GM10266 (cell line): Measurements from ENCODE around the gene CCDC88C.
"Not testable (repeated sequence)": the region's sequence is repeated elsewhere in the genome, so short reads cannot be mapped to it uniquely, and the experiment has no call there.

Experiments
- DNase-seq: peaks from one replicate; pipeline ENCODE4 v3.0.0; 2012; ENCODE audit errors: extremely low spot score
- TF ChIP-seq, protein P1 (sequence below): IDR thresholded peaks from 2 replicates; pipeline ENCODE4 v1.5.1; 2012; ENCODE audit warnings: mild to moderate bottlenecking, low read depth; ENCODE audit not compliant: control insufficient read depth, insufficient read depth; ENCODE audit errors: missing control alignments

Gene CCDC88C

DNA sequence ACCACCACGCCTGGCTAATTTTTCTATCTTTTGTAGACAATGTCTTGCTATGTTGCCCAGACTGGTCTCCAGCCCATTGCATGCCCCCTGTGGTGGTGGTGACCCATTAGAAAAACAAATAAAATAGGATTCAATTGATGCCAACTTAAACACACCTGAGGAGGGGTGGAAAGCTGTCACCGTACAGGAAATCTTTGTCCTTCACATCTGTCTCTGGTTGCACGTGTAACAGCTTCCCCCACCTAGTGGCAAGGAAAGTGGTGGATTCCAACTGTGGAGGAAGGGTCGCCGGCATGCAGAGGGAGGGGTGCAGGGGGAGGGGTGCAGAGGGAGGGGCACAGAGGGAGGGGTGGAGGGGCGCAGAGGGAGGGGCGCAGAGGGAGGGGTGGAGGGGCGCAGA is 147.0 kb downstream of the CCDC88C start:
- TF ChIP-seq, protein P1, sequence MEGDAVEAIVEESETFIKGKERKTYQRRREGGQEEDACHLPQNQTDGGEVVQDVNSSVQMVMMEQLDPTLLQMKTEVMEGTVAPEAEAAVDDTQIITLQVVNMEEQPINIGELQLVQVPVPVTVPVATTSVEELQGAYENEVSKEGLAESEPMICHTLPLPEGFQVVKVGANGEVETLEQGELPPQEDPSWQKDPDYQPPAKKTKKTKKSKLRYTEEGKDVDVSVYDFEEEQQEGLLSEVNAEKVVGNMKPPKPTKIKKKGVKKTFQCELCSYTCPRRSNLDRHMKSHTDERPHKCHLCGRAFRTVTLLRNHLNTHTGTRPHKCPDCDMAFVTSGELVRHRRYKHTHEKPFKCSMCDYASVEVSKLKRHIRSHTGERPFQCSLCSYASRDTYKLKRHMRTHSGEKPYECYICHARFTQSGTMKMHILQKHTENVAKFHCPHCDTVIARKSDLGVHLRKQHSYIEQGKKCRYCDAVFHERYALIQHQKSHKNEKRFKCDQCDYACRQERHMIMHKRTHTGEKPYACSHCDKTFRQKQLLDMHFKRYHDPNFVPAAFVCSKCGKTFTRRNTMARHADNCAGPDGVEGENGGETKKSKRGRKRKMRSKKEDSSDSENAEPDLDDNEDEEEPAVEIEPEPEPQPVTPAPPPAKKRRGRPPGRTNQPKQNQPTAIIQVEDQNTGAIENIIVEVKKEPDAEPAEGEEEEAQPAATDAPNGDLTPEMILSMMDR, result no peak
- no peak for DNase-seq

DNA sequence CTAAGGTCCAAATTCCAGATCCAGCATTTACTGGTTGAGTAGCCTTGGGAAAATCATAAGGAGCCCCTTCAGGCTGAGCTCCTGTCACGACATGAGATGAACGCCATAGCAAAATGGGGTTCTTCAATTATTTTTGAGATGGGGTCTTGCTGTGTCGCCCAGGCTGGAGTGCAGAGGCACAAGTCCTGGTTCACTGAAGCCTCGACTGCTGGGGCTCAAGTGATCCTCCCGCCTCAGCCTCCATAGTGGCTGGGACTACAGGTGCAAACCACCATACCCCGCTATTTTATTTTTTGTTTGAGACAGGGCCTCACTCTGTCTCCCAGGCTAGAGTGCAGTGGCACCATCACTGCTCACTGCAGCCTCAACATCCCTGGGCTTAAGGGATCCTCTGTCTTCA is 147.4 kb downstream of the CCDC88C start:
- DNase-seq, result no peak
- TF ChIP-seq, protein P1, result no peak

- DNase-seq, result no peak
- TF ChIP-seq, protein P1, result no peak
These were observed 148.3 kb downstream of the CCDC88C start for GRCh38 chr14:91269076-91269991.

DNA sequence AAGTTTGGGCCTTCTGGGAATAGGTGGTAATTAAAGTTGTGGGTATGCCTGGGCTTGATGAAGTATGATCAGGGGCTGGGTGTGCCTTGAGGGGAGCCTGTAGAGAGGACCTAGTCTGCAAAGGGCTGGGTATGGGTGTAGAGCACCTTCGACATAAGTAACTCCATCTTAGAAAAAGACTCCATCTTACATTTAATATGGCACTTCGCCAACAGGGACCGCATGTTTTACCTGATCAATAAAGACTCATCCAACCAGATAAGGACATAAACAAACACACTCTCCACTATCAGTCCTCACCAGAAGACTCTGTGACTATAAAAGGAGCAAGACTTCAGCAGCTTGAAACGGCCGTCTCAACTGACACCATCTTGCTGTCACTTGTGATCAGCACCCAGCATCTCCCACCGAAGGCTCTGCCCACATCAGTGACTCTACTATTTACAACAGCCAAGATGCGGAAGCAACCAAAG is 149.6 kb downstream of the CCDC88C start:
- DNase-seq, result no peak
- TF ChIP-seq, protein P1, result no peak

- not testable (repeated sequence) for DNase-seq
These were observed 151.3 kb downstream of the CCDC88C start for GRCh38 chr14:91266276-91266675.

DNA sequence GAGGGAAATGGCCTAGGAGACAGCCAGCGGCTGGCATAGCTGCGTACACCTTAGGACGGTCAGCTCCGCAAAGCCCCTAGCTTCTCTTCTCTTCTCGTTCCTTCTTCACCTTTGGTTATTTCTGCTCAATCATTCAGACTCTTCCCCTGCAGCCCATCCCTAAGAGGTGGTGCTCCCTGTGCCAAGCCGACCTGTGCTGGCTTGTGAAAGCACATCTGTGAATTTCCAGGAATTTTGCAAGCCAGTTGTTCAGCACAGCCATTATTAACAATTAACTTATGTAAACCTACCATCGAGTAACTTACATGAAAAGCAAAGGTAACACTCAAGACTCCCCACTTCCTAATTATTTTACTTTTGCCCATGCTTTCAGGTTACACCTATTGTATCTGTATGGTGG is 152.2 kb downstream of the CCDC88C start:
- no peak for DNase-seq
- TF ChIP-seq, protein P1, result no peak

DNA sequence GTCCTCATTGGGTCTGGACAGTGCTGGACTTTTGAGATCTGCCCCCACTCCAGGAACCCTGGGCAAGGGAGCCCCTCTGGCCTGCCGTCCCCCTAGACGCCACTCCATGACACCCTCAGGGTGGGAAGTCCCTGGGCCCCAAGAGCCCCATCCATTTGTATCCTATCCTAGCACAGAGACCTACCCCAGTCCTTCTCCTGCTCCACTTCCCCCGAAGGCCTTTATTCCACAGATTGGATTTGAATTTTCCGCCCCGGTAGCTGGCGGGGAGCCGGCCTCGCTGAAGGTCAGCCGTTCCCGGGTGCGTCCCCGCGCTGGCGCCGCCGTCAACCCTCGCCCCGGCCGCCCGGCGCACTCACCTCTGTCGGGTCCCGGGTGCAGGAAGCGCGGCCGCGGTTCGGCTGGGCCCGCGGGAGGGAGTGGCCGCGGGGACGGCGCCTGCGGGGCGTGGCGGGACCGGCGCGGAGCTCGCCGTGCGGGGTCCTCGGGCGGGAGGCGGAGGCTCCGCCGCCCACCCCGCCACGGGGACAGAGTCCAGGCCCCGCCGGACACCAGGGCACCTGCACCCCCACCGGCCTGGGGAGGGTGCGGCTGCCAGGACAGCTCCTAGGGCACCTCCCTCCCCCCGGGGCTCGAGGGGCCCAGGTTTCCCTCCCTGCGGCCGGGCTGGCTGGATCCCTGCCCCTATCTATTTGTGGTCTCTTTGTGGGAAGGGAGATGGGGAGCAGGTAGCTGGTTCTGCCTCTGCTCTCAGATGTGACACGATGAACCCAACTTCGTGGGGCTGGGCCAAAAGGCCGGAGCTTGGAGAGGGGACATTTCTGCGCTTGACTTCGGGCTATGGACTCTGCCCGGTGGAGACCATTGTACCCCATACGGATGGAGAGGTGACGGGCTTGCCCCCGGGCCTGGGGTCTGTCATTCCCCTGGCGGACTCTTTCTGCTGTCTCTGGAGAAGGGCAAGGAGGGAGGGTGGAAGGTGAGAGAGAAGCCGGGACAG is 153.2 kb downstream of the CCDC88C start:
- DNase-seq, result no peak
- TF ChIP-seq, protein P1, result no peak
